ENCODE measurements around the gene AGPAT3. TPM values are rescaled to one million over a fixed set of nuclear protein-coding genes. Genes with fewer than 3 reads are reported as not detected.

AGPAT3 gene
- total and polyA plus RNA-seq, 2 donors (not counting 1 experiment from before 2014, with no cell fraction given), result 29.4 to 44.9 TPM

DNA sequence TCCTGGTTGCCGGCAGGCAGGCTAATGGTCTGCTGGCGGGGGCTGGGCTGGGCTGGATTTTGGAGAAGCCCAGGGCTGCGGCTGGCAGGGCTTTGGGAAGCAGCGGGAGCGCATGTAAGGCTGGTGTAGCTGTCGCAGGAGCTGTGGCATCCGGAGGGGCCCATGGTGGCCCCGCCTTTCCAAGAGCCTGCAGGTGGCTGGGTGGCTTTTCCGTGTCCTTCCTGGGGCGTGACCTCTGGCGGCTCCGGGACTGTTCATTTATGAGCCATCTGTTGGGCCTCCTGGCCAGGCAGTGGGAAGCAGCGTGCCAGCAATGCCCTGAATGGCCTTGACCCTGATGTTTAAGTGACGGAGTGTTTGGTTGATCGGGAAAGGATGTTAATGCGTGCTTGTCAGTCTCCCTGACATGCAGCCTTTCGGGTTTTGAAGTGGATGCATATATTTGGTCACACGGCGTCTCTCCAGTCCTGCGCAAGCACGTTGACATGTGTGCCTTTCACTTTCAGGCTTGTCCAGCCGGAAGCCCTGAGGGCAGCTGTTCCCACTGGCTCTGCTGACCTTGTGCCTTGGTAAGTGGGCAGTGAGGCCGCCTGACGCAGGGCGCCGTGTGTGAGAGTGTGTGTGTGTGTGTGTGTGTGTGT is 38.5 kb downstream of the AGPAT3 start:
- H3K9ac ChIP-seq (ENCODE audit: insufficient read depth, low read length), result peak overlapping the region; percentile 4
- H3K36me3 ChIP-seq (ENCODE audit: control insufficient read depth, insufficient read depth, low read length), result peaks cover 2% of the 10 kb centered on the region
- peaks cover 5% of the 10 kb centered on the region for H3K4me1 ChIP-seq (ENCODE audit: control insufficient read depth, extremely low read depth, insufficient read depth, low read length)
- no peak overlapping the region for H3K4me3 ChIP-seq (replicated peaks in 1 of 4; ENCODE audit: control extremely low read depth in 1 of 4, insufficient read depth in 1 of 4, low read depth in 3 of 4, low read length in 4 of 4)
- no peaks in the 10 kb centered on the region for H4K20me1 ChIP-seq (ENCODE audit: control insufficient read depth, extremely low read depth, insufficient read depth, low read length)
- H3K27ac ChIP-seq (ENCODE audit: insufficient read depth, low read length), result peak overlapping the region; percentile 36
- H3K9me3 ChIP-seq (ENCODE audit: control insufficient read depth, insufficient read depth, low read depth, low read length), result no peaks in the 10 kb centered on the region
- TF ChIP-seq, protein P1, sequence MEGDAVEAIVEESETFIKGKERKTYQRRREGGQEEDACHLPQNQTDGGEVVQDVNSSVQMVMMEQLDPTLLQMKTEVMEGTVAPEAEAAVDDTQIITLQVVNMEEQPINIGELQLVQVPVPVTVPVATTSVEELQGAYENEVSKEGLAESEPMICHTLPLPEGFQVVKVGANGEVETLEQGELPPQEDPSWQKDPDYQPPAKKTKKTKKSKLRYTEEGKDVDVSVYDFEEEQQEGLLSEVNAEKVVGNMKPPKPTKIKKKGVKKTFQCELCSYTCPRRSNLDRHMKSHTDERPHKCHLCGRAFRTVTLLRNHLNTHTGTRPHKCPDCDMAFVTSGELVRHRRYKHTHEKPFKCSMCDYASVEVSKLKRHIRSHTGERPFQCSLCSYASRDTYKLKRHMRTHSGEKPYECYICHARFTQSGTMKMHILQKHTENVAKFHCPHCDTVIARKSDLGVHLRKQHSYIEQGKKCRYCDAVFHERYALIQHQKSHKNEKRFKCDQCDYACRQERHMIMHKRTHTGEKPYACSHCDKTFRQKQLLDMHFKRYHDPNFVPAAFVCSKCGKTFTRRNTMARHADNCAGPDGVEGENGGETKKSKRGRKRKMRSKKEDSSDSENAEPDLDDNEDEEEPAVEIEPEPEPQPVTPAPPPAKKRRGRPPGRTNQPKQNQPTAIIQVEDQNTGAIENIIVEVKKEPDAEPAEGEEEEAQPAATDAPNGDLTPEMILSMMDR (conservative IDR thresholded peaks at IDR 0.05 in 1 of 2, IDR thresholded peaks at IDR 0.05 in 1 of 2; ENCODE audit: low read depth in 1 of 2, low read length in 2 of 2), result no peak
- no peak for TF ChIP-seq EZH2 (IDR thresholded peaks at IDR 0.05; ENCODE audit: low read length, missing control alignments)
- no peaks in the 10 kb centered on the region for H3K27me3 ChIP-seq (ENCODE audit: control insufficient read depth, insufficient read depth, low read length)
- DNase-seq (ENCODE audit: low read depth in 2 of 2), result peak in 1 of 2 donors; percentile 53
- peak overlapping the region; percentile 26 for H3K4me2 ChIP-seq (ENCODE audit: extremely low read depth, insufficient read depth, low read length)
- peaks cover 11% of the 10 kb centered on the region for H3K79me2 ChIP-seq (ENCODE audit: control insufficient read depth, insufficient read depth, low read length)
- no peak overlapping the region for H2AFZ ChIP-seq (ENCODE audit: low read length)

DNA sequence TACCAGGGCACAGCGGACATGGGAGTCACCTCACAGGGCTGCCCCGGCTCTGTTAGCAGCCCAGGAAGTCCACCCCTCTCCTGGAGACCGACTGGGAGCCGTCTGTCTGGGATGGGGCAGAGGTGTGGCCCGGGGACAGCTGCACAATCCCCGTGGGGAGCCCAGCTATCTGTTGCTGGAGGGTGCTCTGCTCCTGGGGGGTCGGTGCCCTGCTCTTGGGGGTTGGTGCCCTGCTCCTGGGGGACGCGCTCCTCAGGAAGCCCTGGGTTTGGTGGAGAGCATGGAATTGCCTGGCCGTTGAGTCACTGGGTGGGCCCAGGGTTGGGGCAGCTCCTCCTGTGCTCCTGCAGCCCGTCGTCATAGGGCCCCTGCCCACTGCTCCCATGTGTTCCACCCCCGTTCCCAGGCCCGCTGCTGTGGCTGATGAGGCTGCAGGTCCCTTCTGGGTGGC is 39.3 kb downstream of the AGPAT3 start:
- Histone ChIP-seq H3K9ac (ENCODE audit: insufficient read depth, low read length) (no peak overlapping the region), H3K4me2 (ENCODE audit: extremely low read depth, insufficient read depth, low read length) (no peak overlapping the region), H3K9me3 (ENCODE audit: control insufficient read depth, insufficient read depth, low read depth, low read length) (no peaks in the 10 kb centered on the region), H3K4me3 (replicated peaks in 1 of 4; ENCODE audit: control extremely low read depth in 1 of 4, insufficient read depth in 1 of 4, low read depth in 3 of 4, low read length in 4 of 4) (no peak overlapping the region), H2AFZ (ENCODE audit: low read length) (no peak overlapping the region), H3K27me3 (ENCODE audit: control insufficient read depth, insufficient read depth, low read length) (no peaks in the 10 kb centered on the region), H3K36me3 (ENCODE audit: control insufficient read depth, insufficient read depth, low read length) (peaks cover 2% of the 10 kb centered on the region), H3K4me1 (ENCODE audit: control insufficient read depth, extremely low read depth, insufficient read depth, low read length) (peaks cover 5% of the 10 kb centered on the region), H3K79me2 (ENCODE audit: control insufficient read depth, insufficient read depth, low read length) (peaks cover 11% of the 10 kb centered on the region), H4K20me1 (ENCODE audit: control insufficient read depth, extremely low read depth, insufficient read depth, low read length) (no peaks in the 10 kb centered on the region), H3K27ac (ENCODE audit: insufficient read depth, low read length) (peak overlapping the region; percentile 36)
- no peak for DNase-seq (ENCODE audit: low read depth in 2 of 2)
- no peak for TF ChIP-seq EZH2 (IDR thresholded peaks at IDR 0.05; ENCODE audit: low read length, missing control alignments)
- TF ChIP-seq, protein P1 (conservative IDR thresholded peaks at IDR 0.05 in 1 of 2, IDR thresholded peaks at IDR 0.05 in 1 of 2; ENCODE audit: low read depth in 1 of 2, low read length in 2 of 2), result no peak

DNA sequence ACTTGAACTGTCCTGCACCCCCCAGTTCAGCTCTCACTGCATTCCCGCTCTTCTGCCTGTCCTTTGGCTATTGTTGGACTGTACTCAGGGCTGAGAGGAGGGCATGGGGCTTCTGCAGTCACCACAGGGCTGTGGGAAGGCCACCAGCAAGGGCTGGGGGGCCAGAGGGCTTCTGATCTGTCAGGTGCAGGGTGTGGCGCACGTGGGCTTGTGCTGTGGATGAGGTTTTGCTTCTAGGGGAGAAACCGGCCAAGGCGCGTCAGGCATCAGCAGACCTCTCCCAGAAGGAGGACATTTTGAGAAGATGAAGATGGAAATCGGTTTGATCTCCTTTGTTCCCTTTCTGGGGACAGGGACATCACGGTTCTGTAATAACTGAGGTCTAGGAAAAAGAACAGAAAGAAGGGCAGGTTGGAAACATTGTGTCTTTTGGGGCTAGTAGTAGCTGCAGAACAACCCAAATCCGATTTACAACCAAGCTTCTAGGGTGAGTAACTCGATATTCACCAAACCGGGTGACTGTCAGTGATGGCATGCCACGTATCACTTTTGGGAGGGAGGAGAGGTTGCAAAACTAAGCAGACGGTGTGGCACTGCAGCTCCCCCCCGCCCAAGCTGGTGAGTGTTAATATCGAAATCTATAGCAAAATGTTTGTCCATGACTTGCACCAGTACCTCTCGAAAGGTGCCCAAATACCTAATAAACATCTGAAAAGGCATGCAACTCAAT is 40.9 kb downstream of the AGPAT3 start:
- no peak for DNase-seq (ENCODE audit: low read depth in 2 of 2)
- H4K20me1 ChIP-seq (ENCODE audit: control insufficient read depth, extremely low read depth, insufficient read depth, low read length), result no peaks in the 10 kb centered on the region
- peaks cover 5% of the 10 kb centered on the region for H3K4me1 ChIP-seq (ENCODE audit: control insufficient read depth, extremely low read depth, insufficient read depth, low read length)
- H3K4me3 ChIP-seq (replicated peaks in 1 of 4; ENCODE audit: control extremely low read depth in 1 of 4, insufficient read depth in 1 of 4, low read depth in 3 of 4, low read length in 4 of 4), result no peak overlapping the region
- H2AFZ ChIP-seq (ENCODE audit: low read length), result no peak overlapping the region
- no peaks in the 10 kb centered on the region for H3K27me3 ChIP-seq (ENCODE audit: control insufficient read depth, insufficient read depth, low read length)
- H3K27ac ChIP-seq (ENCODE audit: insufficient read depth, low read length), result no peak overlapping the region
- no peak overlapping the region for H3K9ac ChIP-seq (ENCODE audit: insufficient read depth, low read length)
- H3K79me2 ChIP-seq (ENCODE audit: control insufficient read depth, insufficient read depth, low read length), result peaks cover 13% of the 10 kb centered on the region
- no peaks in the 10 kb centered on the region for H3K9me3 ChIP-seq (ENCODE audit: control insufficient read depth, insufficient read depth, low read depth, low read length)
- no peak overlapping the region for H3K4me2 ChIP-seq (ENCODE audit: extremely low read depth, insufficient read depth, low read length)
- TF ChIP-seq, protein P1 (conservative IDR thresholded peaks at IDR 0.05 in 1 of 2, IDR thresholded peaks at IDR 0.05 in 1 of 2; ENCODE audit: low read depth in 1 of 2, low read length in 2 of 2), result no peak
- TF ChIP-seq EZH2 (IDR thresholded peaks at IDR 0.05; ENCODE audit: low read length, missing control alignments), result no peak
- H3K36me3 ChIP-seq (ENCODE audit: control insufficient read depth, insufficient read depth, low read length), result peaks cover 2% of the 10 kb centered on the region
